A549 (cell line): ENCODE data around the gene SMIM38.

Experiments used
- CHD2 ChIP-seq: fragments of 150-350 bp; IDR thresholded peaks from 2 replicates; pipeline ENCODE4 v1.6.1; 2014; ENCODE audit warnings: low read length; ENCODE audit not compliant: partially characterized antibody
- CHD4 ChIP-seq: fragments of 200-600 bp; sonication (generic); IDR thresholded peaks from 2 replicates; pipeline ENCODE4 v1.6.1; 2016; ENCODE audit warnings: antibody characterized with exemption, mild to moderate bottlenecking, borderline replicate concordance
- NFE2L2 ChIP-seq: fragments of 150-350 bp; conservative IDR thresholded peaks from 2 replicates; pipeline ENCODE4 v1.6.1; 2014; ENCODE audit warnings: low read length
- POLR2A ChIP-seq: IDR thresholded peaks from 2 replicates; pipeline ENCODE4 v1.6.1; 2012; ENCODE audit warnings: mild to moderate bottlenecking, low read length
- POLR2AphosphoS2 ChIP-seq: conservative IDR thresholded peaks from 2 replicates; pipeline ENCODE4 v1.6.1; 2012; ENCODE audit warnings: low read length, improper control_type of control experiment, inconsistent platforms
- RAD21 ChIP-seq, 2 experiments: fragments of >200 bp in 1 of 2; sonication (Bioruptor Twin) in 1 of 2; formaldehyde crosslinking in 1 of 2; IDR thresholded peaks in 1 of 2; conservative IDR thresholded peaks in 1 of 2; 2 replicates in 1 of 2; 3 replicates in 1 of 2; pipeline ENCODE4 v1.6.1; 2012 to 2018; ENCODE audit warnings: inconsistent platforms in 1 of 2
- SMC3 ChIP-seq: fragments of >200 bp; sonication (Bioruptor Twin); formaldehyde crosslinking; IDR thresholded peaks from 3 replicates; pipeline ENCODE4 v1.6.1; 2018; ENCODE audit warnings: inconsistent platforms
- TF ChIP-seq, protein P1 (sequence below): fragments of >200 bp; sonication (Bioruptor Twin); formaldehyde crosslinking; IDR thresholded peaks from 3 replicates; pipeline ENCODE4 v1.5.1; 2016
- TF ChIP-seq, protein P2 (sequence below): IDR thresholded peaks from 2 replicates; pipeline ENCODE4 v1.6.1; 2012

DNA sequence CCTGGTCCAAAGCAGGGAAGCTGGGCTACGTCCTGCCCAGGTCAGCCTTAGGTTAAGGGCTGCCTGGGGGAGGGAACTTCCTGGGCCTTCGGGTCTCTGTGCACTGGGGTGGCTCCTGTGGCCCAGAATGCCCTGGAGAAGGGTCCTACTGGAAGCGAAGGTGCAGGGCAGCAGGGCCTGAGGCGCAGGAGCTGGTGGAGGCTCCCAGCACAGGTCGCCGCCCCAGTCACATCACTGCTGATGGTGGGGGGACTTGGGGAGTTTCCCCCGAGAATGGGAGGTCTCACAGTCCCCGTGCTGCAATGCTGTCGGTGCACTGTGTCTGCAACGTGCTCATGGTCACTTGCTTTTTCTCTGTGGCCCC lies 815 bp upstream of the SMIM38 start:
- TF ChIP-seq, protein P1, sequence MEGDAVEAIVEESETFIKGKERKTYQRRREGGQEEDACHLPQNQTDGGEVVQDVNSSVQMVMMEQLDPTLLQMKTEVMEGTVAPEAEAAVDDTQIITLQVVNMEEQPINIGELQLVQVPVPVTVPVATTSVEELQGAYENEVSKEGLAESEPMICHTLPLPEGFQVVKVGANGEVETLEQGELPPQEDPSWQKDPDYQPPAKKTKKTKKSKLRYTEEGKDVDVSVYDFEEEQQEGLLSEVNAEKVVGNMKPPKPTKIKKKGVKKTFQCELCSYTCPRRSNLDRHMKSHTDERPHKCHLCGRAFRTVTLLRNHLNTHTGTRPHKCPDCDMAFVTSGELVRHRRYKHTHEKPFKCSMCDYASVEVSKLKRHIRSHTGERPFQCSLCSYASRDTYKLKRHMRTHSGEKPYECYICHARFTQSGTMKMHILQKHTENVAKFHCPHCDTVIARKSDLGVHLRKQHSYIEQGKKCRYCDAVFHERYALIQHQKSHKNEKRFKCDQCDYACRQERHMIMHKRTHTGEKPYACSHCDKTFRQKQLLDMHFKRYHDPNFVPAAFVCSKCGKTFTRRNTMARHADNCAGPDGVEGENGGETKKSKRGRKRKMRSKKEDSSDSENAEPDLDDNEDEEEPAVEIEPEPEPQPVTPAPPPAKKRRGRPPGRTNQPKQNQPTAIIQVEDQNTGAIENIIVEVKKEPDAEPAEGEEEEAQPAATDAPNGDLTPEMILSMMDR: no peak
- TF ChIP-seq CHD4 (no peak), NFE2L2 (no peak), RAD21 (conservative IDR thresholded peaks at IDR 0.05 in 1 of 2, IDR thresholded peaks at IDR 0.05 in 1 of 2) (no peak), CHD2 (no peak), POLR2A (no peak), SMC3 (no peak), POLR2AphosphoS2 (no peak)
- TF ChIP-seq, protein P2, sequence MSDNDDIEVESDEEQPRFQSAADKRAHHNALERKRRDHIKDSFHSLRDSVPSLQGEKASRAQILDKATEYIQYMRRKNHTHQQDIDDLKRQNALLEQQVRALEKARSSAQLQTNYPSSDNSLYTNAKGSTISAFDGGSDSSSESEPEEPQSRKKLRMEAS: no peak
